Measurements from ENCODE around the gene SENP7.

- TF ChIP-seq CTCF (IDR thresholded peaks at IDR 0.05; ENCODE audit: low read depth, low read length) = no peak
- no peak for TF ChIP-seq EZH2phosphoT487 (IDR thresholded peaks at IDR 0.05; ENCODE audit: low read depth)
These were observed 183.9 kb downstream of the SENP7 start for GRCh38 chr3:101329016-101329673.
